GM23248 (cell line): ENCODE data around the gene UPF1.

Source experiments
- EZH2 ChIP-seq: fragments of 200-600 bp; sonication (generic); IDR thresholded peaks from 2 replicates; pipeline ENCODE4 v1.6.1; 2018; ENCODE audit warnings: antibody characterized with exemption, mild to moderate bottlenecking; ENCODE audit not compliant: insufficient read depth, poor library complexity, severe bottlenecking
- EZH2phosphoT487 ChIP-seq: fragments of 200-600 bp; sonication (generic); IDR thresholded peaks from 2 replicates; pipeline ENCODE4 v1.6.1; 2018; ENCODE audit warnings: antibody characterized with exemption, moderate library complexity, mild to moderate bottlenecking, low read depth; ENCODE audit not compliant: insufficient read depth

- no peak for TF ChIP-seq EZH2phosphoT487
- TF ChIP-seq EZH2 = no peak
These were observed 35.4 kb downstream of the UPF1 start for GRCh38 chr19:18867199-18867598.
